ENCODE measurements around the gene IL27RA.
"Not testable (repeated sequence)": the region's sequence is repeated elsewhere in the genome, so short reads cannot be mapped to it uniquely, and the experiment has no call there.

DNA sequence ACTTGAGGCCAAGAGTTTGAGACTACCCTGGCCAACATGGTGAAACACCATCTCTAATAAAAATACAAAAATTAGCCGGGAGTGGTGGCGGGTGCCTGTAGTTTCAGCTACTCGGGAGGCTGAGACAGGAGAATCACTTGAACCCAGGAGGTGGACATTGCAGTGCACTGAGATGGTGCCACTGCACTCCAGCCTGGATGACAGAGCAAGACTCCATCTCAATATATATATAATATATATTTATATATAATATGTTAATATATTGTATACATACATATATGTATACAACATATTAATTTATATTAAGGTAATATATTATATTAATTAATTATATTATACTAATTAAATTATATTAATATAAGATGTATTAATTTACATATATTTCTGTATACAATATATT is 11.8 kb upstream of the IL27RA start:
- TF ChIP-seq, protein P1, sequence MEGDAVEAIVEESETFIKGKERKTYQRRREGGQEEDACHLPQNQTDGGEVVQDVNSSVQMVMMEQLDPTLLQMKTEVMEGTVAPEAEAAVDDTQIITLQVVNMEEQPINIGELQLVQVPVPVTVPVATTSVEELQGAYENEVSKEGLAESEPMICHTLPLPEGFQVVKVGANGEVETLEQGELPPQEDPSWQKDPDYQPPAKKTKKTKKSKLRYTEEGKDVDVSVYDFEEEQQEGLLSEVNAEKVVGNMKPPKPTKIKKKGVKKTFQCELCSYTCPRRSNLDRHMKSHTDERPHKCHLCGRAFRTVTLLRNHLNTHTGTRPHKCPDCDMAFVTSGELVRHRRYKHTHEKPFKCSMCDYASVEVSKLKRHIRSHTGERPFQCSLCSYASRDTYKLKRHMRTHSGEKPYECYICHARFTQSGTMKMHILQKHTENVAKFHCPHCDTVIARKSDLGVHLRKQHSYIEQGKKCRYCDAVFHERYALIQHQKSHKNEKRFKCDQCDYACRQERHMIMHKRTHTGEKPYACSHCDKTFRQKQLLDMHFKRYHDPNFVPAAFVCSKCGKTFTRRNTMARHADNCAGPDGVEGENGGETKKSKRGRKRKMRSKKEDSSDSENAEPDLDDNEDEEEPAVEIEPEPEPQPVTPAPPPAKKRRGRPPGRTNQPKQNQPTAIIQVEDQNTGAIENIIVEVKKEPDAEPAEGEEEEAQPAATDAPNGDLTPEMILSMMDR (IDR thresholded peaks at IDR 0.05): not testable (repeated sequence)
- not testable (repeated sequence) for TF ChIP-seq POLR2A (IDR thresholded peaks at IDR 0.05)

Data from heart left ventricle (tissue), 13 donors.